GM04504 (cell line): ENCODE measurements around the gene CLDN22.

Experiments
- DNase-seq: peaks from one replicate; pipeline ENCODE4 v3.0.0-alpha.2; 2012; ENCODE audit warnings: low read depth

Gene CLDN22

GRCh38 chr4:183276106-183276505 is 44.0 kb downstream of the CLDN22 start:
- DNase-seq, result no peak

DNA sequence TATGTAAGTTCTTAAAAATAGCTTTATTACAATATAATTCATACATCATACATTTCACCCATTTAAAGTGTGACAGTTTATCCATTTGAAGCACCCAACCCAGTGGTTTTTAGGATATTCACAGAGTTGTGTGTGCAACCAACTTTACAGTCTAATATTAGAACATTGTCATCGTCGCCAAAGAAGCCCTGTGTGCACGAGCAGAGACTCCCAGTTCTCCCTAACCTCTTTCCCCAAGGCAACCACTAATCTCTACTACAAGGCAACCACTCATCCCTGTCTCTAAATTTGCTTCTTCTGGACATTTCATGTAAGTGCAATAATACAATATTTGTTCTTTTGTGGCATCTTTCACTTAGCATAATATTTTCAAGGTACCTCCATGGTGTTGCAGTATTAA is 47.7 kb downstream of the CLDN22 start:
- DNase-seq, result no peak

DNA sequence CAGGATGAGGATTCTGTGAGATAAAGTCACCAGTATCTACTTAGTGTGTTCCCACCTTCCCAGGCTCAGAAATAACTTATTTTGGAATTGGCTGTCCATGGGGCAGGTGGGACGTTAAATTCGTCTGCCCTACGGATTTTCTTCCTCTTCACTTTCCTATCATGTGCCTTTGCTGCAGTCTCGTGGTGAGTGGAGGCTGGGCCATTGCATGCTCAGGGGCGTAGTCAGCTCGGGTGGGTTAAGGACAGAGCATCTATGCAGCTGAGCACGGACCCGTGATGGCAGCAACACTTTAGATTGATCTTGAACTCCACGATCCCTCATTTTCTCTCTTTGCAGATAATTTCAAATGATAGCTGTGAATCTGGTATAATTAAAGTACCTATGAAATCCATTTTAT is 51.5 kb downstream of the CLDN22 start:
- DNase-seq, result no peak
